Fibroblast of lung (primary cell): ENCODE data around the gene VWF. TPM values are rescaled to one million over a fixed set of nuclear protein-coding genes. Genes with fewer than 3 reads are reported as not detected.

Experiments
- DNase-seq, 2 donors: peaks; one replicate each; pipeline versions ENCODE4 v3.0.0 to v3.0.0-alpha.2; 2010; ENCODE audit warnings: low read depth in 2 of 2
- H2AFZ ChIP-seq: 2 replicates; pipeline ENCODE4 v1.5.1; 2012; ENCODE audit warnings: low read length, control low read depth, inconsistent platforms
- H3K27ac ChIP-seq: 2 replicates; pipeline ENCODE4 v1.5.1; 2011; ENCODE audit warnings: low read length, control low read depth; ENCODE audit not compliant: insufficient read depth
- H3K27me3 ChIP-seq: 2 replicates; pipeline ENCODE4 v1.5.1; 2011; ENCODE audit warnings: mild to moderate bottlenecking, low read length; ENCODE audit not compliant: control insufficient read depth, insufficient read depth
- H3K36me3 ChIP-seq: 2 replicates; pipeline ENCODE4 v1.5.1; 2011; ENCODE audit warnings: low read length; ENCODE audit not compliant: control insufficient read depth, insufficient read depth
- H3K4me1 ChIP-seq: 2 replicates; pipeline ENCODE4 v1.5.1; 2011; ENCODE audit warnings: low read length; ENCODE audit not compliant: control insufficient read depth, insufficient read depth; ENCODE audit errors: extremely low read depth
- H3K4me2 ChIP-seq: 2 replicates; pipeline ENCODE4 v1.5.1; 2011; ENCODE audit warnings: low read length, control low read depth; ENCODE audit not compliant: insufficient read depth; ENCODE audit errors: extremely low read depth
- H3K4me3 ChIP-seq, 4 experiments: fragments of 200-600 bp in 1 of 4; sonication (generic) in 1 of 4; replicated peaks in 1 of 4; 2 replicates each; pipeline ENCODE4 v1.5.1; 2011 to 2016; ENCODE audit warnings: low read length in 4 of 4, low read depth in 3 of 4, mild to moderate bottlenecking in 3 of 4, control low read depth in 2 of 4, inconsistent platforms in 1 of 4, mixed read lengths in 1 of 4; ENCODE audit not compliant: insufficient read depth in 1 of 4; ENCODE audit errors: control extremely low read depth in 1 of 4
- H3K79me2 ChIP-seq: 2 replicates; pipeline ENCODE4 v1.5.1; 2012; ENCODE audit warnings: mild to moderate bottlenecking, low read length, inconsistent platforms; ENCODE audit not compliant: control insufficient read depth, insufficient read depth
- H3K9ac ChIP-seq: 2 replicates; pipeline ENCODE4 v1.5.1; 2011; ENCODE audit warnings: mild to moderate bottlenecking, low read length, control low read depth; ENCODE audit not compliant: insufficient read depth
- H3K9me3 ChIP-seq: 2 replicates; pipeline ENCODE4 v1.5.1; 2012; ENCODE audit warnings: low read depth, low read length; ENCODE audit not compliant: control insufficient read depth, insufficient read depth
- H4K20me1 ChIP-seq: 2 replicates; pipeline ENCODE4 v1.5.1; 2011; ENCODE audit warnings: low read length; ENCODE audit not compliant: control insufficient read depth, insufficient read depth; ENCODE audit errors: extremely low read depth
- CTCF ChIP-seq, 2 donors: IDR thresholded peaks in 1 of 2; conservative IDR thresholded peaks in 1 of 2; 1 replicate in 1 of 2; 2 replicates in 1 of 2; pipeline ENCODE4 v1.5.1; 2011 to 2012; ENCODE audit warnings: low read length in 2 of 2, control low read depth in 1 of 2, inconsistent platforms in 1 of 2, low read depth in 1 of 2, mild to moderate bottlenecking in 1 of 2
- EZH2 ChIP-seq: IDR thresholded peaks from 2 replicates; pipeline ENCODE4 v1.5.1; 2012; ENCODE audit warnings: low read length, control low read depth, mild to moderate bottlenecking; ENCODE audit errors: missing control alignments
- polyA plus RNA-seq, 2 donors: library from polyadenylated mRNA; depleted of rRNA in 1 of 2; stranded (reverse) in 1 of 2; unstranded in 1 of 2; fragments of >200 nt; gene quantifications; 2 replicates each; pipeline ENCODE4 v1.2.1, GENCODE V29; 2011 to 2012; ENCODE audit warnings: missing spikeins in 1 of 2
- total RNA-seq: library from RNA; depleted of rRNA; stranded (reverse); fragments of >200 nt; gene quantifications from 2 replicates; pipeline ENCODE4 v1.2.1, GENCODE V29; 2014

VWF gene
- total and polyA plus RNA-seq, 2 donors (not counting 1 experiment from before 2014, with no cell fraction given): 0.15 to 1.7 TPM

- H4K20me1 ChIP-seq: no peaks in the 10 kb centered on the region
- DNase-seq: no peak
Observed at GRCh38 chr12:6076776-6077691, 47.4 kb downstream of the VWF start.

GRCh38 chr12:6076346-6076745 is 48.1 kb downstream of the VWF start:
- no peak overlapping the region for H3K27ac ChIP-seq
- no peak overlapping the region for H3K4me2 ChIP-seq
- no peaks in the 10 kb centered on the region for H3K27me3 ChIP-seq
- H3K36me3 ChIP-seq: no peaks in the 10 kb centered on the region
- H3K9me3 ChIP-seq: no peaks in the 10 kb centered on the region
- H4K20me1 ChIP-seq: no peaks in the 10 kb centered on the region
- peaks cover 3% of the 10 kb centered on the region for H3K4me1 ChIP-seq
- DNase-seq: no peak
- no peaks in the 10 kb centered on the region for H3K79me2 ChIP-seq
- H3K4me3 ChIP-seq: no peak overlapping the region
- H2AFZ ChIP-seq: no peak overlapping the region
- H3K9ac ChIP-seq: no peak overlapping the region
- TF ChIP-seq EZH2 (no peak), CTCF (conservative IDR thresholded peaks at IDR 0.05 in 1 of 2, IDR thresholded peaks at IDR 0.05 in 1 of 2; ENCODE audit: low read depth in 1 of 2, low read length in 2 of 2) (no peak)

More at GRCh38 chr12:6076776-6077691, 47.4 kb downstream of the VWF start:
- Histone ChIP-seq H3K36me3 (no peaks in the 10 kb centered on the region), H3K4me3 (no peak overlapping the region), H3K79me2 (no peaks in the 10 kb centered on the region), H3K9ac (no peak overlapping the region), H3K4me1 (peaks cover 3% of the 10 kb centered on the region), H3K27ac (no peak overlapping the region), H3K9me3 (no peaks in the 10 kb centered on the region), H3K27me3 (no peaks in the 10 kb centered on the region), H3K4me2 (no peak overlapping the region), H2AFZ (no peak overlapping the region)
- TF ChIP-seq EZH2 (no peak), CTCF (conservative IDR thresholded peaks at IDR 0.05 in 1 of 2, IDR thresholded peaks at IDR 0.05 in 1 of 2; ENCODE audit: low read depth in 1 of 2, low read length in 2 of 2) (no peak)

GRCh38 chr12:6074979-6075585 is 49.4 kb downstream of the VWF start:
- no peaks in the 10 kb centered on the region for H4K20me1 ChIP-seq
- H3K4me1 ChIP-seq: peaks cover 6% of the 10 kb centered on the region
- H3K4me2 ChIP-seq: peak overlapping the region; percentile 17
- peak in 1 of 2 donors; percentile 41 for DNase-seq
- no peak overlapping the region for H3K9ac ChIP-seq
- H3K4me3 ChIP-seq: no peak overlapping the region
- H2AFZ ChIP-seq: peak overlapping the region; percentile 32
- H3K27me3 ChIP-seq: no peaks in the 10 kb centered on the region
- H3K79me2 ChIP-seq: no peaks in the 10 kb centered on the region
- TF ChIP-seq CTCF (conservative IDR thresholded peaks at IDR 0.05 in 1 of 2, IDR thresholded peaks at IDR 0.05 in 1 of 2; ENCODE audit: low read depth in 1 of 2, low read length in 2 of 2): no peak
- no peak for TF ChIP-seq EZH2
- no peak overlapping the region for H3K27ac ChIP-seq
- H3K9me3 ChIP-seq: no peaks in the 10 kb centered on the region
- H3K36me3 ChIP-seq: no peaks in the 10 kb centered on the region
